ENCODE results near the gene PADI3.

The PADI3 gene, protein sequence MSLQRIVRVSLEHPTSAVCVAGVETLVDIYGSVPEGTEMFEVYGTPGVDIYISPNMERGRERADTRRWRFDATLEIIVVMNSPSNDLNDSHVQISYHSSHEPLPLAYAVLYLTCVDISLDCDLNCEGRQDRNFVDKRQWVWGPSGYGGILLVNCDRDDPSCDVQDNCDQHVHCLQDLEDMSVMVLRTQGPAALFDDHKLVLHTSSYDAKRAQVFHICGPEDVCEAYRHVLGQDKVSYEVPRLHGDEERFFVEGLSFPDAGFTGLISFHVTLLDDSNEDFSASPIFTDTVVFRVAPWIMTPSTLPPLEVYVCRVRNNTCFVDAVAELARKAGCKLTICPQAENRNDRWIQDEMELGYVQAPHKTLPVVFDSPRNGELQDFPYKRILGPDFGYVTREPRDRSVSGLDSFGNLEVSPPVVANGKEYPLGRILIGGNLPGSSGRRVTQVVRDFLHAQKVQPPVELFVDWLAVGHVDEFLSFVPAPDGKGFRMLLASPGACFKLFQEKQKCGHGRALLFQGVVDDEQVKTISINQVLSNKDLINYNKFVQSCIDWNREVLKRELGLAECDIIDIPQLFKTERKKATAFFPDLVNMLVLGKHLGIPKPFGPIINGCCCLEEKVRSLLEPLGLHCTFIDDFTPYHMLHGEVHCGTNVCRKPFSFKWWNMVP

GRCh38 chr1:17248781-17249180 is at the start of gene PADI3:
TSS of gene PADI3 (plus strand) at chr1:17249098. CDS start at chr1:17249138, 40 bp downstream.
- DNase-seq: no peak

DNA sequence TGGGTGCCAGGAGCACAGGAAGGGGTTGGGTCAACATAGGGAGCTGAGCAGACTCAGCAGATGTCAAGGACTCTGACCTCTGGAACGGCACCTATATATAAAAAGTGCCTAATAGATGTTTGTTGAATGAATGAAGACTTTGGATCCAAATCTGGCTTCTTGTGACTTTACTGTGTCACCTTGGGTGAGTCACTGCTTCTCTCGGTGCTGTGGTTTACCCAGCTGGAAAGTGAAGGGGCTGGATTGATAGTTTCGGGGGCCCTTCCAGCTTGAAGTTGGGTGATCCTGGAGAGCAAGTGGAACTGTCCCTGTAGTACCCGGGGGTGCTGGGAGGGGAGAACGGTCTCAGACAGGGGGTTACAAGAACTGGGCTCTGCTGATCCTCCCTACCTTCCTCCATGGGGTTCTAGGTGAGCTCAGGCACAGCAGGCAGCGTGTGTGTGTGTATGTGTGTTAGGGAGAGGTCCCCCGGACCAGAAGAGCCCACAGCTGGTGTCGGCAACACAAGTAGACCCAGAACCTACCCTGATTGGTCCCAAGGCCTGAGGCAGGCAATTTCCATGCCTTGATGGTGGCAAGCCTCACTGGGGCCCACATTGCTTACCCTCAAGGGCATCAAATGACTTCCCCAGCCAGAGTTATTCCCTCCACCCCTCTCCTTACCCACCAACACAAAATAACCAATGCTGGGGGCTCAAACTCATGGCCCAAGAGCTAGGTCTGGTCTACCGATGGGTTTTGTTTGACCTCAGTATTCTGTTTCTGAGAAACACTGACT is 49.4 kb upstream of the PADI3 start:
- DNase-seq: peak; percentile 22

GRCh38 chr1:17200246-17200645 is 48.7 kb upstream of the PADI3 start:
- no peak for DNase-seq

GRCh38 chr1:17200756-17201155 is 48.1 kb upstream of the PADI3 start:
- DNase-seq: no peak

GRCh38 chr1:17201201-17202021 is 47.5 kb upstream of the PADI3 start:
- peak; percentile 62 for DNase-seq

GRCh38 chr1:17204546-17205440 is 44.1 kb upstream of the PADI3 start, which contains the start of gene PADI1:
TSS of gene PADI1 (plus strand) at chr1:17205128. CDS start at chr1:17205218, 90 bp downstream.
- DNase-seq: no peak

DNA sequence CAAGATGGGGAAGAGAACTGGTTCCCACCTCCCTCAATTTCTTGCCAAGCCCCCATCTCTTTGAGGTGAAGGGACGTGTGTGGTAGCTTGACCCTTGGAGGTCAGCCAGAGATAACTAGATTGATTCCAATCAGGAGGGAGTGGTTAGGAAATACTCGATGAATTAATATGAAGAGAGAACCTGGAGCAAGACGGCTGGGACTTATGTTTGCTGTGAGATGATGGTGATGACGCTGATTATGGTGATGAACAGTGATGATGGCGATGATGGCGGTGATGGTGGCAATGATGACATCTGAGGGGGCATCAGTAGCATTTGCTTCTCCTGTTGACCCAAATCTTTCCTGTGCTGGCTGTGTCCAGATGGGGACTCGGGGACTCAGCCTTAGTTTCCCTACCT is 43.2 kb upstream of the PADI3 start:
- DNase-seq: no peak

GRCh38 chr1:17206196-17206595 is 42.7 kb upstream of the PADI3 start:
- DNase-seq: no peak

DNA sequence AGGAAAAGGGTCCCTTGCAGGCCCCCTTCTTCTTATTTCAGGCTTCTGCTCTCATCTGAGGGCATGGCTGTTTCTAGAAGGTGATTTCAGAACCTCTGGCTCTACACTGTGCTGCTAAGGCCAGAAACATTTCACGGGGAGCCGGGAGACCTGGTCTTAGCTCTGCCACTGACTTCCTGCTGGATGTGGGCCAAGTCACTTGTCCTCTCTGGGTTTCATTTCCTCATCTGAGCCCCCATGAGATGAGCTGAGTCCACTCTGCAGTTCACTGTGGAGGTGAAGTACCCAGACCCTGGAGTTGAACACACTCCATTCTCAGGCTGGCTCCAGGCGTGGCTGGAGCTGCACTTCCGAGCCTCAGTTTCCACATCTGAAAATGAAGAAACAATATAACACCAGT is 41.9 kb upstream of the PADI3 start:
- no peak for DNase-seq

DNA sequence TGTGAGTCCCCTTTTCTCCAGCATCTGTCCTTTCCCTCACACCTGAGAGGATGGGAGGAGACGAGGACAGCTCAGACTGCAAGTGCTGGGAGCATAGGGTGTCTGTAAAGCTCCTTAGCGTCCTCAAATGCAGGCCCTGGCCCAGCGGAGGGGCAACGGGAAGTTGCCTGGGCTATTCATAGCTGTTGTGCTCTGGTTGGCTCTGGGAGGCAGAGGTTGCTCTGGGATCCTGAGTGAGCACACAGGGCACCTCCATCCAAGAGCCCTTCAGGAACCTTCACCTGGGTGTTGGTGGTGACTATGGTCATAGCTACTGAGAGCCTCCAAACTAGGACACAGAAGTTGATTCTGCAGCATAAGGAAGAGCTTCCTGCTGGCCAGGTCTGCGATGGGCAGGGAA is 41.4 kb upstream of the PADI3 start:
- DNase-seq: no peak

- peak; percentile 72 for DNase-seq
Observed at GRCh38 chr1:17207966-17208418, 40.9 kb upstream of the PADI3 start.

GRCh38 chr1:17208546-17208945 is 40.4 kb upstream of the PADI3 start:
- no peak for DNase-seq

- DNase-seq: no peak
Observed at GRCh38 chr1:17209430-17209829, 39.5 kb upstream of the PADI3 start.

GRCh38 chr1:17210176-17210575 is 38.7 kb upstream of the PADI3 start:
- DNase-seq: no peak

- no peak for DNase-seq
Observed at GRCh38 chr1:17211377-17211776, 37.5 kb upstream of the PADI3 start.

- DNase-seq: no peak
Observed at GRCh38 chr1:17212009-17212408, 36.9 kb upstream of the PADI3 start.

DNA sequence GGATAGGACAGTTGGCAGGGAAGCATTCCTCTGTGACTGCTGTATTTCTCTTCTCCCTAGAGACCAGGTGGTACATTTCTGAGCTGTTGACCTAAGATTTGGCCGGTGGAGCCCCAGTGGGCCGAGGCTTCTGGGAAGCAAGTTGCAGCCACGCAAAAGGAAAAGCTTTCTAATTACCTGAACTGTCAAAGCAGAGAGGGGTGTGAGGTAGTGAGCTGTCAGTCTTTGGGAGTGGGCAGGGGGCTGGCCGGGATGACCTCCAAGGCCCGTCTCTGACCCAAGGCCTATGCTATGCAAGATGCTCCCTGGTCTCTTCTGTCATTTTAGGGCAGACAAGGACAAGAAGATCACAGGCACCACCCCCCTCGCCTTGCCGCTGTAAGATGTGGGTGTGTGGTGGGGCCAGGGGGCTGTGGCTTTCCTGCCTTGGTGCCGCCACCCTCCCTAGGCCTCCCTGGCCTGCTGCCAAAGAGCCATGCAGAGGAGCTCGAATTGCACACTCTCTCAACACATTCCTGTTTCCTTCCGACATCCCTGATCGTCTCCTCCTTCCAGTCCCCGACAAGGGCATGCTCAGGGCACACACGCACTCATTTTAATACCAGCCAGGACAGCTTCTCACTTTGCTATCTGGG is 36.3 kb upstream of the PADI3 start:
- peak; percentile 79 for DNase-seq

DNA sequence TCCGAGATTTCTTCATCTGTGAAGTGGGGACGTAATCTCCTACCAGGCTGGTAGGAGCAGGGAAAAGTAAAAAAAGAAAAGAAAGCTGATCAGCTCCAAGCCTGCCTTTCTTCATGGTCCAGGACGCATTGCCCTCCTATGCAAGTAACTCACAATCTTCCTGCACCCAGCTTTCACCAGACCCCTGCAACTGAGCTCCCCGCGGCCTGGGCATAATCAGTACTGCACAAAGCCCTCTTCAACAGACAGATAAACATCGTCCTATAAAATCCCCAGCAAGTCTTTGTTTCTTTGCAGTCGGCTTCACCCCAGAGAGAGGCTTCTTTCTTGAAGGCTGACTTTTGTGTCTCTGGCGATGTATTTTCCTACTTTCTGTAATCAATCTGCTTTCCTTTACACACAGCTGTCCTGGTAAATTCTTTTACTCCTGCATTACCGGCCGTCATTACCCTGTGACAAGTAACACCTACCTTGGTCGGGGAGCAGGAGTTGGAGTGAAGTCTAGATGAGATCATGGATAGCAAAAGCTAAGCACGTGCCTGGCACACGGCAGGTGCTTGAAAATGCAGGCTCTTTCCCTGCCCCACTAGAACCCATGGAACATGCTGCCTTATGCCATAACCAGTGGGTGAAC is 35.6 kb upstream of the PADI3 start:
- DNase-seq: no peak

DNA sequence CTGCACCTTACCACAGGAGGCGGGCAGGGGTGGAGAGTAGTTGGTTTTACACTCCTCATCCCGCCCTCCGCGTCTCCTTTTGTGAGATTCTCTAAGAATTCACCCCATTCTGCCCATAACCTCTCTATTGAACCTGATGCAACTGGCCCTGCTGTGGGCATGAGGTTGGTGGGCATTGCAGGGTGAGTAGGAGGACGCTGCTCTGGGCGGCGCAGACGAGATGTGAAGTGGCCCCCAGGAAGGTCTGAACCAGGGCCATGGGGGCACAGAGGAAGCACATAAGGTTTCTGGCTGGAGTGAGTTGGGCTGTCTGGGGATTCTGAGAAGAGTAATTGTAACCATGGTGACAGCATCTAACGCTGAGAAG is 35.1 kb upstream of the PADI3 start:
- DNase-seq: no peak

DNA sequence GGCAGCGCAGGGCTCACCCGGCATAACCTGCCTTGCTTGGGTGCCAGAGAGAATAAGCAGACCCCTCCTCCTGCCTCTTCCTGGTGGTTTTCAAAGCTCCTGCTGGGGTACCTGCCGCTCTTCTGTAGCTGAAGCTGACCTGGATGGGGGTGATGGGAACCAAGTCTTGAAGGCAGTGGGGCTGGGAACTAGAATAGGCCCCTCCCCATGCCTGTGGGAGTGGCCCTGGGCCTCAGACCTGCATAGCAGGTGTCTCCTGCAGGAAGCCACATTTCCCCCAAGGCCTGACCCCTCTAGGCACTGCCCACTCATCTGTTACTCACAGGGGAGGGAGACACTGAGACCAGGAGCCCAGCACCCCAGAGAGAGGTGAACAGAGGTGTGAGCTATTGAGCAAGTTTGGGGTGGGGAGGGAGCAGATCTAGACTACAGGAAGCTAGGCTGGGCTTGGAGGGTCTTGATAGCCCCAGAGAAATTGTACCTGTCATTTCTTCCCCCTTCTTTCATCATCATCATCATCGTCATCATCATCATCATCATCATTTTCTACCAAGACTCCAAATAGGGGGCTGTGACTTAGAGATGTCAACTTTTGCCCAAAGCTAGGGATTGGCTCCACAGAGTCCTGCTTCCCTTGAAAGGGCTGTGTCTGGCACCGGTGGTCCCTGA is 33.9 kb upstream of the PADI3 start:
- no peak for DNase-seq
